WTC11 (cell line): ENCODE measurements around the gene ADH7. TPM values are rescaled to one million over a fixed set of nuclear protein-coding genes. Genes with fewer than 3 reads are reported as not detected.

Experiments
- ATAC-seq: fragments of 200-7000 bp; cut with Tn5 transposase; 2 replicates; pipeline ENCODE4 v1.10.0; 2021; ENCODE audit warnings: mild to moderate bottlenecking, moderate library complexity
- CTCF ChIA-PET: fragments of 300-600 bp; sonication (Branson Sonifier 250); formaldehyde crosslinking; loops from one replicate; lab custom pipeline; 2021; ENCODE audit warnings: antibody characterized with exemption; lab: Charles Lee
- POLR2A ChIA-PET: fragments of 350-600 bp; sonication (Branson Sonifier 250); formaldehyde crosslinking; loops from one replicate; lab custom pipeline; 2021; ENCODE audit warnings: antibody characterized with exemption; lab: Charles Lee
- DNase-seq: peaks from one replicate; pipeline ENCODE4 v3.0.0; 2021; ENCODE audit warnings: low spot score
- H3K27ac Mint-ChIP-seq: 2 replicates; pipeline ENCODE4 v1.8.0; 2021; ENCODE audit warnings: mixed read lengths
- H3K27me3 Mint-ChIP-seq: 2 replicates; pipeline ENCODE4 v1.8.0; 2021; ENCODE audit warnings: low read depth, mild to moderate bottlenecking, moderate library complexity, mixed read lengths
- H3K36me3 Mint-ChIP-seq: 2 replicates; pipeline ENCODE4 v1.8.0; 2021; ENCODE audit warnings: mixed read lengths
- H3K4me1 Mint-ChIP-seq: 2 replicates; pipeline ENCODE4 v1.8.0; 2022; ENCODE audit warnings: mixed read lengths
- H3K4me3 Mint-ChIP-seq: 2 replicates; pipeline ENCODE4 v1.8.0; 2021; ENCODE audit warnings: mild to moderate bottlenecking, moderate library complexity, mixed read lengths
- H3K9me3 Mint-ChIP-seq: 2 replicates; pipeline ENCODE4 v1.8.0; 2021; ENCODE audit warnings: mixed read lengths
- AR ChIP-seq: fragments of 250-450 bp; sonication (Bioruptor Pico); IDR thresholded peaks from 2 replicates; pipeline ENCODE4 v1.9.0; 2021; ENCODE audit warnings: mild to moderate bottlenecking
- ATF2 ChIP-seq: sonication (generic); formaldehyde crosslinking; IDR thresholded peaks from 2 replicates; pipeline ENCODE4 v1.8.1; 2022; ENCODE audit warnings: low read depth, missing genetic modification reagents, borderline replicate concordance
- ERG ChIP-seq: fragments of 250-450 bp; sonication (Bioruptor Pico); IDR thresholded peaks from 2 replicates; pipeline ENCODE4 v1.8.0; 2021; ENCODE audit warnings: mild to moderate bottlenecking
- GABPB1 ChIP-seq: sonication (generic); formaldehyde crosslinking; IDR thresholded peaks from 2 replicates; pipeline ENCODE4 v1.8.1; 2023; ENCODE audit warnings: mild to moderate bottlenecking, missing genetic modification reagents
- IRF2 ChIP-seq: sonication (generic); formaldehyde crosslinking; IDR thresholded peaks from 2 replicates; pipeline ENCODE4 v1.8.0; 2022; ENCODE audit warnings: low read depth, missing genetic modification reagents, borderline replicate concordance
- JAZF1 ChIP-seq: fragments of 250-450 bp; sonication (Bioruptor Pico); IDR thresholded peaks from 2 replicates; pipeline ENCODE4 v1.9.0; 2021; ENCODE audit warnings: moderate library complexity, mild to moderate bottlenecking, inconsistent platforms
- MXD4 ChIP-seq: fragments of 250-450 bp; sonication (Bioruptor Pico); IDR thresholded peaks from 2 replicates; pipeline ENCODE4 v1.8.0; 2021; ENCODE audit warnings: mild to moderate bottlenecking, moderate library complexity, borderline replicate concordance
- SMAD4 ChIP-seq: sonication (generic); formaldehyde crosslinking; IDR thresholded peaks from 2 replicates; pipeline ENCODE4 v1.8.0; 2022; ENCODE audit warnings: mild to moderate bottlenecking, missing genetic modification reagents
- TCF7 ChIP-seq: sonication (generic); formaldehyde crosslinking; IDR thresholded peaks from 2 replicates; pipeline ENCODE4 v1.8.0; 2022; ENCODE audit warnings: mild to moderate bottlenecking, low read depth, missing genetic modification reagents, moderate library complexity
- TEAD4 ChIP-seq: sonication (generic); formaldehyde crosslinking; IDR thresholded peaks from 2 replicates; pipeline ENCODE4 v1.8.0; 2022; ENCODE audit warnings: mild to moderate bottlenecking, missing genetic modification reagents
- ZNF263 ChIP-seq: sonication (generic); formaldehyde crosslinking; IDR thresholded peaks from 2 replicates; pipeline ENCODE4 v1.8.1; 2022; ENCODE audit warnings: low read depth, mild to moderate bottlenecking, moderate library complexity, missing genetic modification reagents
- ZNF416 ChIP-seq: fragments of 250-450 bp; sonication (Bioruptor Pico); IDR thresholded peaks from 2 replicates; pipeline ENCODE4 v1.9.0; 2021; ENCODE audit warnings: mild to moderate bottlenecking, inconsistent platforms
- ZNF532 ChIP-seq: fragments of 250-450 bp; sonication (Bioruptor Pico); IDR thresholded peaks from 2 replicates; pipeline ENCODE4 v1.9.0; 2021; ENCODE audit warnings: mild to moderate bottlenecking, borderline replicate concordance
- total RNA-seq: library from RNA; stranded (reverse); gene quantifications from 3 replicates; pipeline ENCODE4 v1.2.3, GENCODE V29; 2021

Gene ADH7
- total RNA-seq, 1 experiment from 2014 or later: not detected

GRCh38 chr4:99381588-99382175 is 53.5 kb downstream of the ADH7 start:
- Mint-ChIP-seq H3K4me3 (no peak overlapping the region), H3K27ac (no peak overlapping the region), H3K36me3 (no peaks in the 10 kb centered on the region), H3K9me3 (no peaks in the 10 kb centered on the region), H3K4me1 (no peaks in the 10 kb centered on the region), H3K27me3 (no peaks in the 10 kb centered on the region)
- TF ChIP-seq ATF2 (CRISPR knock-in tag): no peak
- no peak for TF ChIP-seq IRF2 (CRISPR knock-in tag)
- no peak for TF ChIP-seq ERG
- TF ChIP-seq TCF7 (CRISPR knock-in tag): no peak
- no peak for TF ChIP-seq ZNF532 (CRISPR knock-in tag)
- TF ChIP-seq ZNF416 (CRISPR knock-in tag): no peak
- TF ChIP-seq GABPB1 (CRISPR knock-in tag): no peak
- no peak for TF ChIP-seq SMAD4 (CRISPR knock-in tag)
- no peak for TF ChIP-seq TEAD4 (CRISPR knock-in tag)
- no peak for TF ChIP-seq JAZF1 (CRISPR knock-in tag)
- no peak for TF ChIP-seq ZNF263 (CRISPR knock-in tag)
- no peak for TF ChIP-seq MXD4 (CRISPR knock-in tag)
- CTCF ChIA-PET: no interaction called here
- POLR2A ChIA-PET: no interaction called here
- DNase-seq (no peak), ATAC-seq (no peak)

- peaks cover 17% of the 10 kb centered on the region for H3K9me3 Mint-ChIP-seq
- peaks cover 12% of the 10 kb centered on the region for H3K36me3 Mint-ChIP-seq
- POLR2A ChIA-PET: no interaction called here
- no peak for TF ChIP-seq AR (CRISPR knock-in tag)
- DNase-seq: no peak
- H3K4me3 Mint-ChIP-seq: no peak overlapping the region
- no peaks in the 10 kb centered on the region; the same call in 1 of the 2 replicates for H3K27me3 Mint-ChIP-seq
- no peak for ATAC-seq
- H3K4me1 Mint-ChIP-seq: no peaks in the 10 kb centered on the region
- CTCF ChIA-PET: interaction anchor here (1.0 kb wide), 1 partner anchor 26 kb away, joined by 4 read pairs; no protein-coding TSS in a partner anchor
- no peak overlapping the region for H3K27ac Mint-ChIP-seq
These were observed 55.6 kb downstream of the ADH7 start for GRCh38 chr4:99379571-99379970.
